AG09309 (cell line): ENCODE results near the gene CGB1.
"Not testable (repeated sequence)": the region's sequence is repeated elsewhere in the genome, so short reads cannot be mapped to it uniquely, and the experiment has no call there.

ENCODE experiments used
- DNase-seq: peaks from one replicate; pipeline ENCODE4 v3.0.0-alpha.2; 2010; ENCODE audit warnings: low read depth
- H3K4me3 ChIP-seq: 2 replicates; pipeline ENCODE4 v1.5.1; 2011; ENCODE audit warnings: mild to moderate bottlenecking, low read depth, low read length, moderate library complexity; ENCODE audit not compliant: control insufficient read depth
- TF ChIP-seq, protein P1 (sequence below): IDR thresholded peaks from 2 replicates; pipeline ENCODE4 v1.5.1; 2011; ENCODE audit warnings: mild to moderate bottlenecking, low read depth, low read length, inconsistent platforms; ENCODE audit not compliant: insufficient read depth, control insufficient read depth; ENCODE audit errors: missing control alignments

CGB1 gene

DNA sequence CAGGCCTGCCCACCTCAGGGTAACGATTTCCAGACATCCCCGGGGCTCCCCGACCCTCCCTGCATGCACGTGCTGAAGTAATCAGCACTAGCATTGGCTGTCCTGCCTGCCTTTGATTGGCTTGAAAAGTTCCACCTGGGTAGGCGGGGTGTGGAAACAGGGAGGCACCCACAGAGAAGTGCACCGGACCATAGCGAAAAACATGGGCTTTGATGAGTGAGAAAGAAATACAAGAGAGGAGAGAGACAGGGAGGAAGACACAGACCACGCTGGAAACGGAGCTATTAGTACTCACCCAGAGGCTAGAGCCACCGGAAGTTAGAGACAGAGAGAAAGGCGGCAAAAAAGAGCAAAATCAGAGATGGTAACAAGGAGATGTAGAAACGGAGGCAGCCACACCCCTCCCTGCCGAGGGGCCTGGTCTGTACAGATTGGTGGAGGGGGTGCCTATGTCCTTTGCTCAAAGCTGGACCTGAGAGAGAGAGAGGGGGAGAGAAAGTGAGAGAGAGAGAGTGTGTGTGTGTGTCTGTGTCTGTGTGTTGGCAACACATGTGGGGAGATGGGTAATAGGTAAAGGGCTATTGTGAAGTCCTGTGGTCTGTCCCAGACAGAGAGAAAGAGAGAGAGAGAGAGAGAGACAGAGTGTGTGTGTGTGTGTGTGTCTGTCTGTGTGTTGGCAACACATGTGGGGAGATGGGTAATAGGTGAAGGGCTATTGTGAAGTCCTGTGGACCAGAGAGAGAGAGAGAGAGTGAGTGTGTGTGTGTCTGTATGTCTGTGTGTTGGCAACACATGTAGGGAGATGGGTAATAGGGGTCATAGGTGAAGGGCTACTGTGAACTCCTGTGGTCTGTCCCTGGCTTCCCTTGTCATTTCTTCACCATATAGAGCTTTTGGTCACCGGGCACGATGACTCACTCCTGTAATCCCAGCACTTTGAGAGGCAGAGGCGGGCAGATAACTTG is 15.5 kb downstream of the CGB1 start:
- no peak overlapping the region for H3K4me3 ChIP-seq
- DNase-seq: no peak
- TF ChIP-seq, protein P1, sequence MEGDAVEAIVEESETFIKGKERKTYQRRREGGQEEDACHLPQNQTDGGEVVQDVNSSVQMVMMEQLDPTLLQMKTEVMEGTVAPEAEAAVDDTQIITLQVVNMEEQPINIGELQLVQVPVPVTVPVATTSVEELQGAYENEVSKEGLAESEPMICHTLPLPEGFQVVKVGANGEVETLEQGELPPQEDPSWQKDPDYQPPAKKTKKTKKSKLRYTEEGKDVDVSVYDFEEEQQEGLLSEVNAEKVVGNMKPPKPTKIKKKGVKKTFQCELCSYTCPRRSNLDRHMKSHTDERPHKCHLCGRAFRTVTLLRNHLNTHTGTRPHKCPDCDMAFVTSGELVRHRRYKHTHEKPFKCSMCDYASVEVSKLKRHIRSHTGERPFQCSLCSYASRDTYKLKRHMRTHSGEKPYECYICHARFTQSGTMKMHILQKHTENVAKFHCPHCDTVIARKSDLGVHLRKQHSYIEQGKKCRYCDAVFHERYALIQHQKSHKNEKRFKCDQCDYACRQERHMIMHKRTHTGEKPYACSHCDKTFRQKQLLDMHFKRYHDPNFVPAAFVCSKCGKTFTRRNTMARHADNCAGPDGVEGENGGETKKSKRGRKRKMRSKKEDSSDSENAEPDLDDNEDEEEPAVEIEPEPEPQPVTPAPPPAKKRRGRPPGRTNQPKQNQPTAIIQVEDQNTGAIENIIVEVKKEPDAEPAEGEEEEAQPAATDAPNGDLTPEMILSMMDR: no peak

GRCh38 chr19:49020342-49020741 is 16.4 kb downstream of the CGB1 start:
- H3K4me3 ChIP-seq: no peak overlapping the region
- TF ChIP-seq, protein P1: no peak
- DNase-seq: no peak

- TF ChIP-seq, protein P1: no peak
- peak overlapping the region; percentile 39 for H3K4me3 ChIP-seq
- DNase-seq: no peak
These were observed 17.3 kb downstream of the CGB1 start for GRCh38 chr19:49019242-49019932.

DNA sequence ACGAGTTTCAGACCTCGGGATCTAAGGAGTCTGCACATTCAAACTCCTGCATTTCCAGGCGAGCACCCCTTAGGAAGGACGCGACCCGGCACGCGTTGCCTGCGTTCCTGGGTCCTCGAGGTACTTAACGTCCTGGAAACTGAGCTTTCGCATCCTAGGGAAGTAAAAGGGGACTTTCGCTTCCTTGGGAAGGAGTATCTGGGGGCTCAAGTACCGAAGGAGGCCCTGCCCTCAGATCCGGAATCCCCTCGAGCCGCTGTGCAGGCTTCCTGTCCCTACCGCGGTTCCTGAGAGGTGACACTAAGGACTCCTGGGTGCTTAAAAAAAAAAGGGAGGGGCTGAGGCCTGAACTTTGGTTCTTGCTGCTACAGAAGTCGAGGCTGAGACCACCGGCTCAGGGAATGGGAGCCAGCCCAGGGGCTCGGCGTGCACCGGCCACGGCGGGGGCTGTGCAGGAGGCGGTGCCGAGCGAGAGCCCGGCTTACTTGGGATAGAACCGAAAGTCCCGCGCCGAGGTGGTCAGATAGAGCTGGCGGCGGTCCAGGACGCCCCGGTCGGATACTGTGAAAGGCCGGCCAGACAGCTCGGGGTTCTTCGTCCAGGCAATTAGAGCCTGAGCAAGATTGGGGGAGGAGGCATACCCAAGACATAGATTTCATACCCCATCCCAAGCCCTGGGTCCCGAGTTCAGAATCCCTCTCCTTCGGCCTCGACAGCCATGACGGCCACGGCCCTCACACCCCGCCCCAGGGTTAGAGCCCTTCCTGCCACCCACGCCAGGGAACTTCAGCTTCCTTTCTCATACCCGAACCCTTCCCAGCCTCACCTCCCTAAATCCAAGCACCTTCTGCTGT is 18.1 kb downstream of the CGB1 start:
- H3K4me3 ChIP-seq: peak overlapping the region; percentile 39
- not testable (repeated sequence) for DNase-seq

GRCh38 chr19:49017666-49018351 is 18.9 kb downstream of the CGB1 start:
- TF ChIP-seq, protein P1: peak; percentile 67
- H3K4me3 ChIP-seq: peak overlapping the region; percentile 39
- DNase-seq: no peak

DNA sequence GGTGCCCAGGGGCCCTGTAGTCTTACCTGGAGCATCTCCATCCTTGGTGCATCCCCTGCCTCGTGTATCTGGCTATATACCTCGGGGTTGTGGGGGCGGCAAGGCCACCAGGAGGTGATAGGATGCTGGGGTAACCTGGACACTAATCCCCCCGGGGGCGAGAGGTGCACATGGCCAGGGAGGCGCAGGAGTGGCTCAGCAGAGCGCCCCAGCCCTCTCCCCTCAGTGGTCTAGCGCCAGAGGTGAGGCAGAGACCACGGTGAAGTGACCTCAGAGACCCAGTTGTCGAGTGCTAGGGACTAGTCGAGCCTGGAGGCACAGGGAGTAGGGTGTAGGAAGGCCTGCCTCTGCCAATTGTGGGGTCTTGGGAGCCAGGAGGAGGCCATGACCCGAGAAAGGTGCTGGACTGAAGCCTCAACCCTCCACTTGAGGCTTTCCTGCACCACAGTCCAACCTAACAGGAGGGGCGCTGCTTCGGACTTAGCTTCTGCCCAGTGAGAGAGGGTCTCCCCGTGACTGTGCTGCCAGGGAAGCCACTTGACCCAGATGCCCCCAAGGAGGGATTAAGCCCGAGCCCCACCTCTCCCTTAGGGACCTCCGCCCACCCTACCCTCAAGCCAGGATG is 19.5 kb downstream of the CGB1 start, which contains the start of gene LHB:
LHB (minus strand) TSS at position 51 of the 625 bp plus-strand sequence; CDS start at position 41, 10 bp downstream.
- TF ChIP-seq, protein P1: no peak
- no peak for DNase-seq
- H3K4me3 ChIP-seq: peak within 1 kb of the TSS; percentile 39
